ENCODE measurements around the gene NCK2.
A peak's percentile ranks its signal among the peaks of the same experiment; 100 is the strongest.

NCK2 gene

GRCh38 chr2:105734762-105735538 is 9.8 kb upstream of the NCK2 start:
- Histone ChIP-seq H3K27me3 (replicated peaks in 2 of 5; ENCODE audit: control insufficient read depth in 4 of 5, insufficient read depth in 5 of 5, low read length in 4 of 5) (no peaks in the 10 kb centered on the region), H3K9me3 (ENCODE audit: control extremely low read depth in 1 of 5, control insufficient read depth in 4 of 5, insufficient read depth in 2 of 5, low read depth in 1 of 5, low read length in 4 of 5) (no peaks in the 10 kb centered on the region), H3K27ac (ENCODE audit: insufficient read depth in 1 of 2, low read depth in 1 of 2, low read length in 2 of 2, poor library complexity in 1 of 2, severe bottlenecking in 2 of 2) (no peak overlapping the region), H3K36me3 (ENCODE audit: control insufficient read depth in 4 of 4, insufficient read depth in 4 of 4, low read length in 3 of 4) (no peaks in the 10 kb centered on the region), H3K4me1 (ENCODE audit: control extremely low read depth in 1 of 4, control insufficient read depth in 4 of 4, insufficient read depth in 4 of 4, low read length in 3 of 4) (peaks cover 0 to 59% (median 26%) of the 10 kb centered on the region in 4 experiments), H3K4me3 (ENCODE audit: control insufficient read depth in 1 of 7, extremely low read depth in 1 of 7, insufficient read depth in 4 of 7, low read depth in 2 of 7, low read length in 6 of 7) (no peak overlapping the region)
- DNase-seq: no peak
- CTCF ChIA-PET: no interaction called here
- POLR2A ChIA-PET: no interaction called here
- whole genome bisulfite sequencing (ENCODE audit: insufficient coverage): 100% methylated on average over 2 of the region's 4 CpGs

GRCh38 chr2:105736145-105736544 is 8.6 kb upstream of the NCK2 start:
- 98% methylated on average over 6 of the region's 6 CpGs for WGBS (ENCODE audit: insufficient coverage)
- ChIA-PET CTCF (interaction anchor here (0.7 kb wide), 1 partner anchor 156 kb away, joined by 4 read pairs; no protein-coding TSS in a partner anchor), POLR2A (no interaction called here)
- Histone ChIP-seq H3K36me3 (ENCODE audit: control insufficient read depth in 4 of 4, insufficient read depth in 4 of 4, low read length in 3 of 4) (no peaks in the 10 kb centered on the region), H3K4me1 (ENCODE audit: control extremely low read depth in 1 of 4, control insufficient read depth in 4 of 4, insufficient read depth in 4 of 4, low read length in 3 of 4) (peaks cover 0 to 60% (median 25%) of the 10 kb centered on the region in 4 experiments), H3K9me3 (ENCODE audit: control extremely low read depth in 1 of 5, control insufficient read depth in 4 of 5, insufficient read depth in 2 of 5, low read depth in 1 of 5, low read length in 4 of 5) (no peaks in the 10 kb centered on the region), H3K27me3 (replicated peaks in 2 of 5; ENCODE audit: control insufficient read depth in 4 of 5, insufficient read depth in 5 of 5, low read length in 4 of 5) (no peaks in the 10 kb centered on the region), H3K27ac (ENCODE audit: insufficient read depth in 1 of 2, low read depth in 1 of 2, low read length in 2 of 2, poor library complexity in 1 of 2, severe bottlenecking in 2 of 2) (no peak overlapping the region), H3K4me3 (ENCODE audit: control insufficient read depth in 1 of 7, extremely low read depth in 1 of 7, insufficient read depth in 4 of 7, low read depth in 2 of 7, low read length in 6 of 7) (no peak overlapping the region)
- DNase-seq: no peak

- H3K4me3 ChIP-seq (ENCODE audit: control insufficient read depth in 1 of 7, extremely low read depth in 1 of 7, insufficient read depth in 4 of 7, low read depth in 2 of 7, low read length in 6 of 7): no peak overlapping the region
- H3K27ac ChIP-seq (ENCODE audit: insufficient read depth in 1 of 2, low read depth in 1 of 2, low read length in 2 of 2, poor library complexity in 1 of 2, severe bottlenecking in 2 of 2): no peak overlapping the region
- no peaks in the 10 kb centered on the region for H3K27me3 ChIP-seq (replicated peaks in 2 of 5; ENCODE audit: control insufficient read depth in 4 of 5, insufficient read depth in 5 of 5, low read length in 4 of 5)
- no peaks in the 10 kb centered on the region for H3K36me3 ChIP-seq (ENCODE audit: control insufficient read depth in 4 of 4, insufficient read depth in 4 of 4, low read length in 3 of 4)
- peaks cover 0 to 41% (median 21%) of the 10 kb centered on the region in 4 experiments for H3K4me1 ChIP-seq (ENCODE audit: control extremely low read depth in 1 of 4, control insufficient read depth in 4 of 4, insufficient read depth in 4 of 4, low read length in 3 of 4)
- WGBS (ENCODE audit: insufficient coverage): 100% methylated on average over 3 of the region's 6 CpGs
- ChIA-PET POLR2A (interaction anchor here (0.6 kb wide), 1 partner anchor 61 kb away, joined by 3 read pairs; no protein-coding TSS in a partner anchor), CTCF (interaction anchor here (0.6 kb wide), 1 partner anchor 18 kb away, joined by 3 read pairs; no protein-coding TSS in a partner anchor)
- H3K9me3 ChIP-seq (ENCODE audit: control extremely low read depth in 1 of 5, control insufficient read depth in 4 of 5, insufficient read depth in 2 of 5, low read depth in 1 of 5, low read length in 4 of 5): no peaks in the 10 kb centered on the region
- DNase-seq: peak in 2 of 3 donors; percentile 46 to 59
These were observed 6.6 kb upstream of the NCK2 start for GRCh38 chr2:105737980-105738657.

GRCh38 chr2:105738658-105739241 is 6.0 kb upstream of the NCK2 start:
- H3K27me3 ChIP-seq (replicated peaks in 2 of 5; ENCODE audit: control insufficient read depth in 4 of 5, insufficient read depth in 5 of 5, low read length in 4 of 5): no peaks in the 10 kb centered on the region
- CTCF ChIA-PET: interaction anchor here (0.6 kb wide), 1 partner anchor 18 kb away, joined by 3 read pairs; no protein-coding TSS in a partner anchor
- H3K27ac ChIP-seq (ENCODE audit: insufficient read depth in 1 of 2, low read depth in 1 of 2, low read length in 2 of 2, poor library complexity in 1 of 2, severe bottlenecking in 2 of 2): no peak overlapping the region

GRCh38 chr2:105739426-105739825 is 5.3 kb upstream of the NCK2 start:
- Histone ChIP-seq H3K9me3 (ENCODE audit: control extremely low read depth in 1 of 5, control insufficient read depth in 4 of 5, insufficient read depth in 2 of 5, low read depth in 1 of 5, low read length in 4 of 5) (no peaks in the 10 kb centered on the region), H3K27me3 (replicated peaks in 2 of 5; ENCODE audit: control insufficient read depth in 4 of 5, insufficient read depth in 5 of 5, low read length in 4 of 5) (no peaks in the 10 kb centered on the region), H3K4me1 (ENCODE audit: control extremely low read depth in 1 of 4, control insufficient read depth in 4 of 4, insufficient read depth in 4 of 4, low read length in 3 of 4) (peaks cover 0 to 33% (median 20%) of the 10 kb centered on the region in 4 experiments), H3K27ac (ENCODE audit: insufficient read depth in 1 of 2, low read depth in 1 of 2, low read length in 2 of 2, poor library complexity in 1 of 2, severe bottlenecking in 2 of 2) (no peak overlapping the region), H3K4me3 (ENCODE audit: control insufficient read depth in 1 of 7, extremely low read depth in 1 of 7, insufficient read depth in 4 of 7, low read depth in 2 of 7, low read length in 6 of 7) (no peak overlapping the region), H3K36me3 (ENCODE audit: control insufficient read depth in 4 of 4, insufficient read depth in 4 of 4, low read length in 3 of 4) (no peaks in the 10 kb centered on the region)
- 99% methylated on average over 7 of the region's 8 CpGs for WGBS (ENCODE audit: insufficient coverage)
- ChIA-PET POLR2A (no interaction called here), CTCF (no interaction called here)
- no peak for DNase-seq

More at GRCh38 chr2:105738658-105739241, 6.0 kb upstream of the NCK2 start:
- DNase-seq: peak in 1 of 3 donors; percentile 54
- no peak overlapping the region for H3K4me3 ChIP-seq (ENCODE audit: control insufficient read depth in 1 of 7, extremely low read depth in 1 of 7, insufficient read depth in 4 of 7, low read depth in 2 of 7, low read length in 6 of 7)
- no peaks in the 10 kb centered on the region for H3K9me3 ChIP-seq (ENCODE audit: control extremely low read depth in 1 of 5, control insufficient read depth in 4 of 5, insufficient read depth in 2 of 5, low read depth in 1 of 5, low read length in 4 of 5)
- no peaks in the 10 kb centered on the region for H3K36me3 ChIP-seq (ENCODE audit: control insufficient read depth in 4 of 4, insufficient read depth in 4 of 4, low read length in 3 of 4)
- POLR2A ChIA-PET: interaction anchor here (0.6 kb wide), 1 partner anchor 60 kb away, joined by 3 read pairs; no protein-coding TSS in a partner anchor
- WGBS (ENCODE audit: insufficient coverage): no CpG with 5 or more reads among the region's 6 CpGs
- H3K4me1 ChIP-seq (ENCODE audit: control extremely low read depth in 1 of 4, control insufficient read depth in 4 of 4, insufficient read depth in 4 of 4, low read length in 3 of 4): peaks cover 0 to 35% (median 20%) of the 10 kb centered on the region in 4 experiments

- POLR2A ChIA-PET: no interaction called here
- Histone ChIP-seq H3K9me3 (ENCODE audit: control extremely low read depth in 1 of 5, control insufficient read depth in 4 of 5, insufficient read depth in 2 of 5, low read depth in 1 of 5, low read length in 4 of 5) (no peaks in the 10 kb centered on the region), H3K27ac (ENCODE audit: insufficient read depth in 1 of 2, low read depth in 1 of 2, low read length in 2 of 2, poor library complexity in 1 of 2, severe bottlenecking in 2 of 2) (no peak overlapping the region), H3K27me3 (replicated peaks in 2 of 5; ENCODE audit: control insufficient read depth in 4 of 5, insufficient read depth in 5 of 5, low read length in 4 of 5) (no peaks in the 10 kb centered on the region), H3K36me3 (ENCODE audit: control insufficient read depth in 4 of 4, insufficient read depth in 4 of 4, low read length in 3 of 4) (no peaks in the 10 kb centered on the region), H3K4me1 (ENCODE audit: control extremely low read depth in 1 of 4, control insufficient read depth in 4 of 4, insufficient read depth in 4 of 4, low read length in 3 of 4) (peaks cover 0 to 27% (median 18%) of the 10 kb centered on the region in 4 experiments), H3K4me3 (ENCODE audit: control insufficient read depth in 1 of 7, extremely low read depth in 1 of 7, insufficient read depth in 4 of 7, low read depth in 2 of 7, low read length in 6 of 7) (no peak overlapping the region)
- no peak for DNase-seq
- CTCF ChIA-PET: no interaction called here
- WGBS (ENCODE audit: insufficient coverage): 98% methylated on average over 6 of the region's 7 CpGs
These were observed 4.7 kb upstream of the NCK2 start for GRCh38 chr2:105739944-105740530.

All from common myeloid progenitor, CD34-positive (primary cell).